B cell (primary cell): ENCODE results near the gene SEMA4D.

Source experiments
- EZH2 ChIP-seq: IDR thresholded peaks from 2 replicates; pipeline ENCODE4 v1.6.1; 2012; ENCODE audit warnings: borderline replicate concordance, low read depth, mild to moderate bottlenecking, moderate library complexity, low read length; ENCODE audit not compliant: insufficient read depth, poor library complexity, severe bottlenecking
- TF ChIP-seq, protein P1 (sequence below): fragments of 200-600 bp; IDR thresholded peaks from one replicate; pipeline ENCODE4 v1.8.0; 2022; ENCODE audit warnings: antibody characterized with exemption, mild to moderate bottlenecking

DNA sequence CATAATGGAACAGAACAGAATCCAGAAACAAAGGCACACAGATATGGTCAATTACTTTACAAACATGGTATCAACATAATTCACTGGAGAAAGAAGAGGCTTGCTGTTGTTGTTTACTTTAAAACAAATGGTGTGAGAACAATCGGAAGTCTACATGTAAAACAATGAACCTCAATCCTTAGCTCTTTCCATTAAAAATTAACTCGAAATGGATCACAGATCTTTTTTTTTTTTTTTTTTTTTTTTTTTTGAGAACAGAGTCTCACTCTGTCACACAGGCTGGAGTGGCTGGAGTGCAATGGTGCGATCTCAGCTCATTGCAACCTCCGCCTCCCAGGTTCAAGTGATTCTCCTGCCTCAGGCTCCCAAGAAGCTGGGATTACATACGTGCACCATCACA lies 9.8 kb downstream of the SEMA4D start:
- TF ChIP-seq, protein P1, sequence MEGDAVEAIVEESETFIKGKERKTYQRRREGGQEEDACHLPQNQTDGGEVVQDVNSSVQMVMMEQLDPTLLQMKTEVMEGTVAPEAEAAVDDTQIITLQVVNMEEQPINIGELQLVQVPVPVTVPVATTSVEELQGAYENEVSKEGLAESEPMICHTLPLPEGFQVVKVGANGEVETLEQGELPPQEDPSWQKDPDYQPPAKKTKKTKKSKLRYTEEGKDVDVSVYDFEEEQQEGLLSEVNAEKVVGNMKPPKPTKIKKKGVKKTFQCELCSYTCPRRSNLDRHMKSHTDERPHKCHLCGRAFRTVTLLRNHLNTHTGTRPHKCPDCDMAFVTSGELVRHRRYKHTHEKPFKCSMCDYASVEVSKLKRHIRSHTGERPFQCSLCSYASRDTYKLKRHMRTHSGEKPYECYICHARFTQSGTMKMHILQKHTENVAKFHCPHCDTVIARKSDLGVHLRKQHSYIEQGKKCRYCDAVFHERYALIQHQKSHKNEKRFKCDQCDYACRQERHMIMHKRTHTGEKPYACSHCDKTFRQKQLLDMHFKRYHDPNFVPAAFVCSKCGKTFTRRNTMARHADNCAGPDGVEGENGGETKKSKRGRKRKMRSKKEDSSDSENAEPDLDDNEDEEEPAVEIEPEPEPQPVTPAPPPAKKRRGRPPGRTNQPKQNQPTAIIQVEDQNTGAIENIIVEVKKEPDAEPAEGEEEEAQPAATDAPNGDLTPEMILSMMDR, result no peak
- TF ChIP-seq EZH2, result no peak
